ENCODE measurements around the gene RAB17. TPM values are rescaled to one million over a fixed set of nuclear protein-coding genes. Genes with fewer than 3 reads are reported as not detected.

RAB17 gene
- polyA plus RNA-seq, 1 donor (not counting 4 experiments of a cell fraction or from before 2014, with no cell fraction given): 2.4 TPM

GRCh38 chr2:237572021-237572741 is 18.4 kb downstream of the RAB17 start:
- FAIRE-seq (peak; percentile 83), DNase-seq (ENCODE audit: low read depth, low spot score) (peak; percentile 45)
- Histone ChIP-seq H2AFZ (ENCODE audit: control insufficient read depth, low read length) (peak overlapping the region; percentile 63), H3K9ac (ENCODE audit: control insufficient read depth, extremely low read depth, insufficient read depth, low read length) (no peak overlapping the region), H3K4me1 (ENCODE audit: control insufficient read depth, extremely low read depth, insufficient read depth, low read length) (peaks cover 16% of the 10 kb centered on the region), H4K20me1 (ENCODE audit: control insufficient read depth, extremely low read depth, insufficient read depth, low read length) (no peaks in the 10 kb centered on the region), H3K27me3 (ENCODE audit: control insufficient read depth, extremely low read depth, insufficient read depth, low read length) (no peaks in the 10 kb centered on the region), H3K27ac (ENCODE audit: control insufficient read depth, insufficient read depth, low read length) (no peak overlapping the region), H3K36me3 (ENCODE audit: control insufficient read depth in 2 of 2, extremely low read depth in 1 of 2, insufficient read depth in 2 of 2, low read length in 2 of 2) (no peaks in the 10 kb centered on the region), H3K4me2 (ENCODE audit: control insufficient read depth, extremely low read depth, insufficient read depth, low read depth, low read length) (peak overlapping the region; percentile 37), H3K79me2 (ENCODE audit: control insufficient read depth, insufficient read depth, low read length) (no peaks in the 10 kb centered on the region), H3K4me3 (ENCODE audit: control insufficient read depth in 2 of 3, extremely low read depth in 1 of 3, insufficient read depth in 2 of 3, low read depth in 1 of 3, low read length in 3 of 3) (no peak overlapping the region), H3K9me1 (ENCODE audit: control insufficient read depth, extremely low read depth, insufficient read depth, low read length) (no peaks in the 10 kb centered on the region), H3K9me3 (ENCODE audit: control insufficient read depth, low read depth, low read length) (no peaks in the 10 kb centered on the region)
- dilution Hi-C loops (cut with MboI; ENCODE audit: extremely low pct_ligation_motif_present, low sequenced_read_pairs): no loop called here
- TF ChIP-seq EZH2 (IDR thresholded peaks at IDR 0.05; ENCODE audit: low read length): no peak
- TF ChIP-seq, protein P1, sequence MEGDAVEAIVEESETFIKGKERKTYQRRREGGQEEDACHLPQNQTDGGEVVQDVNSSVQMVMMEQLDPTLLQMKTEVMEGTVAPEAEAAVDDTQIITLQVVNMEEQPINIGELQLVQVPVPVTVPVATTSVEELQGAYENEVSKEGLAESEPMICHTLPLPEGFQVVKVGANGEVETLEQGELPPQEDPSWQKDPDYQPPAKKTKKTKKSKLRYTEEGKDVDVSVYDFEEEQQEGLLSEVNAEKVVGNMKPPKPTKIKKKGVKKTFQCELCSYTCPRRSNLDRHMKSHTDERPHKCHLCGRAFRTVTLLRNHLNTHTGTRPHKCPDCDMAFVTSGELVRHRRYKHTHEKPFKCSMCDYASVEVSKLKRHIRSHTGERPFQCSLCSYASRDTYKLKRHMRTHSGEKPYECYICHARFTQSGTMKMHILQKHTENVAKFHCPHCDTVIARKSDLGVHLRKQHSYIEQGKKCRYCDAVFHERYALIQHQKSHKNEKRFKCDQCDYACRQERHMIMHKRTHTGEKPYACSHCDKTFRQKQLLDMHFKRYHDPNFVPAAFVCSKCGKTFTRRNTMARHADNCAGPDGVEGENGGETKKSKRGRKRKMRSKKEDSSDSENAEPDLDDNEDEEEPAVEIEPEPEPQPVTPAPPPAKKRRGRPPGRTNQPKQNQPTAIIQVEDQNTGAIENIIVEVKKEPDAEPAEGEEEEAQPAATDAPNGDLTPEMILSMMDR (optimal IDR thresholded peaks at IDR 0.05 in 1 of 3, IDR thresholded peaks at IDR 0.05 in 1 of 3, conservative IDR thresholded peaks at IDR 0.05 in 1 of 3; ENCODE audit: extremely low read depth in 1 of 3, insufficient read depth in 2 of 3, low read length in 3 of 3): peak; percentile 93 to 98 (median 97)

DNA sequence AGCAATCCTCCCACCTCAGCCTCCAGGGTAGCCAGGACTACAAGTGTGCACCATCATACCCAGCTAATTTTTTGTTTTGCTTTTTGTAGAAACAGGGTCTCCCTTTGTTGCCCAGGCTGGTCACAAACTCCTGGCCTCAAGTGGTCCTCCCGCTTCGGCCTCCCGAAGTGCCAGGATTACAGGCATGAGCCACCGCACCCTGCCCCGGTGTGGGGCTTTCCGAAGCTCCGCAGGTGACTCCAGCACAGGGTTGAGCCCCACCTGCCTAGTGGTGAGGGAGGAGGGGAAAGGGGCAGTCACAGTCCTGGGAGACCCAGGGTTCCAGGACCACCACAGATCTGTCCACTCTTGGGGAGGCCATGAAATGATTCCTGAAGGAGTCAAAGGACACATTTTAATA is 19.0 kb downstream of the RAB17 start:
- Histone ChIP-seq H2AFZ (ENCODE audit: control insufficient read depth, low read length) (no peak overlapping the region), H3K79me2 (ENCODE audit: control insufficient read depth, insufficient read depth, low read length) (no peaks in the 10 kb centered on the region), H3K4me1 (ENCODE audit: control insufficient read depth, extremely low read depth, insufficient read depth, low read length) (peaks cover 16% of the 10 kb centered on the region), H3K9ac (ENCODE audit: control insufficient read depth, extremely low read depth, insufficient read depth, low read length) (no peak overlapping the region), H3K4me2 (ENCODE audit: control insufficient read depth, extremely low read depth, insufficient read depth, low read depth, low read length) (no peak overlapping the region), H3K27ac (ENCODE audit: control insufficient read depth, insufficient read depth, low read length) (no peak overlapping the region), H3K36me3 (ENCODE audit: control insufficient read depth in 2 of 2, extremely low read depth in 1 of 2, insufficient read depth in 2 of 2, low read length in 2 of 2) (no peaks in the 10 kb centered on the region), H3K27me3 (ENCODE audit: control insufficient read depth, extremely low read depth, insufficient read depth, low read length) (no peaks in the 10 kb centered on the region), H4K20me1 (ENCODE audit: control insufficient read depth, extremely low read depth, insufficient read depth, low read length) (no peaks in the 10 kb centered on the region), H3K9me1 (ENCODE audit: control insufficient read depth, extremely low read depth, insufficient read depth, low read length) (no peaks in the 10 kb centered on the region), H3K9me3 (ENCODE audit: control insufficient read depth, low read depth, low read length) (no peaks in the 10 kb centered on the region), H3K4me3 (ENCODE audit: control insufficient read depth in 2 of 3, extremely low read depth in 1 of 3, insufficient read depth in 2 of 3, low read depth in 1 of 3, low read length in 3 of 3) (no peak overlapping the region)
- dilution Hi-C loops (cut with MboI; ENCODE audit: extremely low pct_ligation_motif_present, low sequenced_read_pairs): no loop called here
- no peak for DNase-seq (ENCODE audit: low read depth, low spot score)
- no peak for TF ChIP-seq EZH2 (IDR thresholded peaks at IDR 0.05; ENCODE audit: low read length)
- TF ChIP-seq, protein P1 (optimal IDR thresholded peaks at IDR 0.05 in 1 of 3, IDR thresholded peaks at IDR 0.05 in 1 of 3, conservative IDR thresholded peaks at IDR 0.05 in 1 of 3; ENCODE audit: extremely low read depth in 1 of 3, insufficient read depth in 2 of 3, low read length in 3 of 3): no peak
- FAIRE-seq: no peak

Measured in keratinocyte (primary cell).